Urinary bladder (tissue), 4 donors: ENCODE results near the gene OR6Y1. TPM values are rescaled to one million over a fixed set of nuclear protein-coding genes. Genes with fewer than 3 reads are reported as not detected.

Experiments used
- DNase-seq: peaks from one replicate; pipeline ENCODE4 v3.0.0-alpha.2; 2015; ENCODE audit errors: extremely low spot score
- H3K27ac ChIP-seq: one replicate; pipeline ENCODE4 v1.5.1; 2013; ENCODE audit warnings: low read depth, mild to moderate bottlenecking, moderate library complexity
- H3K36me3 ChIP-seq: one replicate; pipeline ENCODE4 v1.6.1; 2013; ENCODE audit warnings: mild to moderate bottlenecking, moderate library complexity; ENCODE audit not compliant: insufficient read depth
- H3K4me1 ChIP-seq: one replicate; pipeline ENCODE4 v1.6.1; 2013; ENCODE audit warnings: mild to moderate bottlenecking, moderate library complexity; ENCODE audit not compliant: insufficient read depth
- H3K4me3 ChIP-seq: one replicate; pipeline ENCODE4 v1.5.1; 2013; ENCODE audit warnings: low read depth, low read length
- WGBS: extraction: QIAGEN DNeasy Blood & Tissue Kit; methylation state at CpG from one replicate; pipeline ENCODE4 v1.1.7; 2013; 5-methylcytosine and 5-hydroxymethylcytosine counted together
- polyA plus RNA-seq: library from polyadenylated mRNA; stranded (reverse); fragments of 200-250 nt; gene quantifications from one replicate; pipeline ENCODE4 v1.2.3, GENCODE V29; 2013
- total RNA-seq: library from RNA; depleted of rRNA; stranded (reverse); fragments of >200 nt; gene quantifications from one replicate; pipeline ENCODE4 v1.2.3, GENCODE V29; 2014
- donor health status: healthy with polysubstance abuse.
- donor health status: healthy.

The OR6Y1 gene
- not detected for total RNA-seq
- polyA plus RNA-seq, result not detected

GRCh38 chr1:158554352-158554751 is at the start of gene OR6Y1:
OR6Y1 (minus strand) TSS chr1:158554405; CDS start chr1:158548105, 6,300 bp downstream.
- Histone ChIP-seq H3K36me3 (no peaks in the 10 kb centered on the region), H3K4me3 (no peak within 1 kb of the TSS), H3K4me1 (no peaks in the 10 kb centered on the region), H3K27ac (no peak within 1 kb of the TSS)
- DNase-seq, result no peak
- WGBS, result 83% methylated on average over 3 of the region's 3 CpGs

- Histone ChIP-seq H3K36me3 (no peaks in the 10 kb centered on the region), H3K4me1 (no peaks in the 10 kb centered on the region), H3K4me3 (no peak overlapping the region), H3K27ac (no peak overlapping the region)
- DNase-seq, result no peak
- 79% methylated on average over 2 of the region's 2 CpGs for WGBS
Observed at GRCh38 chr1:158600735-158601134, 46.5 kb upstream of the OR6Y1 start.

GRCh38 chr1:158586942-158587341 is 32.7 kb upstream of the OR6Y1 start:
- Histone ChIP-seq H3K4me1 (no peaks in the 10 kb centered on the region), H3K27ac (no peak overlapping the region), H3K4me3 (no peak overlapping the region), H3K36me3 (no peaks in the 10 kb centered on the region)
- 92% methylated on average over 1 of the region's 1 CpG for WGBS
- DNase-seq, result no peak

- 64% methylated on average over 4 of the region's 4 CpGs for WGBS
- Histone ChIP-seq H3K4me3 (no peak overlapping the region), H3K4me1 (no peaks in the 10 kb centered on the region), H3K27ac (no peak overlapping the region), H3K36me3 (no peaks in the 10 kb centered on the region)
- DNase-seq, result no peak
Observed at GRCh38 chr1:158583962-158584361, 29.8 kb upstream of the OR6Y1 start.

GRCh38 chr1:158579733-158580132 is 25.5 kb upstream of the OR6Y1 start, which contains the start of gene OR10X1:
OR10X1 (minus strand) TSS chr1:158579899; CDS start chr1:158579899, 0 bp downstream.
- Histone ChIP-seq H3K4me1 (no peaks in the 10 kb centered on the region), H3K4me3 (no peak within 1 kb of the TSS), H3K27ac (no peak within 1 kb of the TSS), H3K36me3 (no peaks in the 10 kb centered on the region)
- 63% methylated on average over 1 of the region's 1 CpG for WGBS
- DNase-seq, result no peak

- 89% methylated on average over 3 of the region's 3 CpGs for WGBS
- Histone ChIP-seq H3K27ac (no peak overlapping the region), H3K4me1 (no peaks in the 10 kb centered on the region), H3K4me3 (no peak overlapping the region), H3K36me3 (no peaks in the 10 kb centered on the region)
- DNase-seq, result no peak
Observed at GRCh38 chr1:158577561-158577960, 23.4 kb upstream of the OR6Y1 start.

- H3K36me3 ChIP-seq, result no peaks in the 10 kb centered on the region
- WGBS, result 76% methylated on average over 1 of the region's 1 CpG
- no peak for DNase-seq
- no peaks in the 10 kb centered on the region for H3K4me1 ChIP-seq
- H3K27ac ChIP-seq, result no peak overlapping the region
- H3K4me3 ChIP-seq, result no peak overlapping the region
Observed at GRCh38 chr1:158572226-158572625, 18.0 kb upstream of the OR6Y1 start.

GRCh38 chr1:158570480-158570879 is 16.3 kb upstream of the OR6Y1 start, which contains the start of gene OR6P1:
OR6P1 (minus strand) TSS chr1:158570580; CDS start chr1:158563604, 6,976 bp downstream.
- Histone ChIP-seq H3K4me3 (no peak within 1 kb of the TSS), H3K36me3 (no peaks in the 10 kb centered on the region), H3K4me1 (no peaks in the 10 kb centered on the region), H3K27ac (no peak within 1 kb of the TSS)
- 73% methylated on average over 3 of the region's 3 CpGs for WGBS
- DNase-seq, result no peak

GRCh38 chr1:158564608-158565007 is 10.4 kb upstream of the OR6Y1 start:
- WGBS, result 70% methylated on average over 2 of the region's 2 CpGs
- H3K4me3 ChIP-seq, result no peak overlapping the region
- H3K36me3 ChIP-seq, result no peaks in the 10 kb centered on the region
- no peak for DNase-seq
- no peaks in the 10 kb centered on the region for H3K4me1 ChIP-seq
- no peak overlapping the region for H3K27ac ChIP-seq

- Histone ChIP-seq H3K4me3 (no peak overlapping the region), H3K4me1 (no peaks in the 10 kb centered on the region), H3K36me3 (no peaks in the 10 kb centered on the region), H3K27ac (no peak overlapping the region)
- DNase-seq, result no peak
- WGBS, result 72% methylated on average over 2 of the region's 2 CpGs
Observed at GRCh38 chr1:158563853-158564252, 9.6 kb upstream of the OR6Y1 start.

GRCh38 chr1:158559696-158560095 is 5.5 kb upstream of the OR6Y1 start:
- WGBS, result 74% methylated on average over 1 of the region's 1 CpG
- Histone ChIP-seq H3K36me3 (no peaks in the 10 kb centered on the region), H3K4me1 (no peaks in the 10 kb centered on the region), H3K4me3 (no peak overlapping the region), H3K27ac (no peak overlapping the region)
- DNase-seq, result no peak

GRCh38 chr1:158552296-158552695 is 1.9 kb downstream of the OR6Y1 start:
- no peaks in the 10 kb centered on the region for H3K36me3 ChIP-seq
- no peaks in the 10 kb centered on the region for H3K4me1 ChIP-seq
- no peak overlapping the region for H3K4me3 ChIP-seq
- DNase-seq, result no peak
- 71% methylated on average over 1 of the region's 1 CpG for WGBS
- H3K27ac ChIP-seq, result no peak overlapping the region

GRCh38 chr1:158547533-158547932 is 6.7 kb downstream of the OR6Y1 start:
- H3K4me3 ChIP-seq, result no peak overlapping the region
- DNase-seq, result no peak
- H3K27ac ChIP-seq, result no peak overlapping the region
- 95% methylated on average over 2 of the region's 2 CpGs for WGBS
- no peaks in the 10 kb centered on the region for H3K4me1 ChIP-seq
- H3K36me3 ChIP-seq, result no peaks in the 10 kb centered on the region

GRCh38 chr1:158537609-158538008 is 16.6 kb downstream of the OR6Y1 start:
- Histone ChIP-seq H3K27ac (no peak overlapping the region), H3K4me3 (no peak overlapping the region), H3K4me1 (no peaks in the 10 kb centered on the region), H3K36me3 (no peaks in the 10 kb centered on the region)
- WGBS, result 80% methylated on average over 2 of the region's 2 CpGs
- no peak for DNase-seq

GRCh38 chr1:158534496-158534895 is 19.7 kb downstream of the OR6Y1 start:
- no peak for DNase-seq
- Histone ChIP-seq H3K27ac (no peak overlapping the region), H3K4me1 (no peaks in the 10 kb centered on the region), H3K4me3 (no peak overlapping the region), H3K36me3 (no peaks in the 10 kb centered on the region)
- WGBS, result 23% methylated on average over 5 of the region's 5 CpGs
